Type B pancreatic cell (in vitro differentiated cells): ENCODE measurements around the gene SMLR1. TPM values are rescaled to one million over a fixed set of nuclear protein-coding genes. Genes with fewer than 3 reads are reported as not detected.

Experiments
- DNase-seq: peaks from one replicate; pipeline ENCODE4 v3.0.0; 2021; ENCODE audit warnings: mixed read lengths; ENCODE audit not compliant: unreplicated experiment; ENCODE audit errors: extremely low spot score
- H3K27ac Mint-ChIP-seq: 2 replicates; pipeline ENCODE4 v1.8.0; 2021; ENCODE audit warnings: mild to moderate bottlenecking, mixed read lengths
- H3K27me3 Mint-ChIP-seq: 2 replicates; pipeline ENCODE4 v1.8.0; 2021; ENCODE audit warnings: mixed read lengths
- H3K36me3 Mint-ChIP-seq: 2 replicates; pipeline ENCODE4 v1.8.0; 2021; ENCODE audit warnings: mixed read lengths
- H3K4me1 Mint-ChIP-seq: one replicate; pipeline ENCODE4 v1.8.0; 2021; ENCODE audit warnings: mixed read lengths; ENCODE audit not compliant: unreplicated experiment
- H3K4me3 Mint-ChIP-seq: 2 replicates; pipeline ENCODE4 v1.8.0; 2021; ENCODE audit warnings: mild to moderate bottlenecking, mixed read lengths
- H3K9me3 Mint-ChIP-seq: 2 replicates; pipeline ENCODE4 v1.8.0; 2021; ENCODE audit warnings: mixed read lengths
- CTCF ChIP-seq: fragments of 200-600 bp; sonication (generic); conservative IDR thresholded peaks from 2 replicates; pipeline ENCODE4 v1.5.0; 2021; ENCODE audit warnings: antibody characterized with exemption, mild to moderate bottlenecking
- total RNA-seq: library from RNA; stranded (reverse); gene quantifications from 2 replicates; pipeline ENCODE4 v1.2.1, GENCODE V29; 2021; ENCODE audit warnings: low replicate concordance

Gene SMLR1
- total RNA-seq, 1 donor from 2014 or later, result 0.53 TPM

GRCh38 chr6:130829333-130829910, 2.2 kb downstream of the SMLR1 start:
- no peaks in the 10 kb centered on the region for H3K4me1 Mint-ChIP-seq
- H3K27me3 Mint-ChIP-seq, result peaks cover 6% of the 10 kb centered on the region
- TF ChIP-seq CTCF, result no peak
- peaks cover 7% of the 10 kb centered on the region for H3K9me3 Mint-ChIP-seq
- H3K36me3 Mint-ChIP-seq, result no peaks in the 10 kb centered on the region
- DNase-seq, result no peak
- H3K4me3 Mint-ChIP-seq, result no peak overlapping the region
- no peak overlapping the region for H3K27ac Mint-ChIP-seq

- peaks cover 7% of the 10 kb centered on the region for H3K9me3 Mint-ChIP-seq
- H3K4me1 Mint-ChIP-seq, result no peaks in the 10 kb centered on the region
- no peak for DNase-seq
- H3K4me3 Mint-ChIP-seq, result no peak overlapping the region
- TF ChIP-seq CTCF, result no peak
- H3K36me3 Mint-ChIP-seq, result no peaks in the 10 kb centered on the region
- H3K27ac Mint-ChIP-seq, result no peak overlapping the region
- H3K27me3 Mint-ChIP-seq, result no peaks in the 10 kb centered on the region
Observed at GRCh38 chr6:130831607-130832006, 4.4 kb downstream of the SMLR1 start.

GRCh38 chr6:130833569-130833968, 6.4 kb downstream of the SMLR1 start:
- Mint-ChIP-seq H3K9me3 (peaks cover 7% of the 10 kb centered on the region), H3K4me1 (no peaks in the 10 kb centered on the region), H3K4me3 (no peak overlapping the region), H3K36me3 (no peaks in the 10 kb centered on the region), H3K27ac (no peak overlapping the region), H3K27me3 (no peaks in the 10 kb centered on the region)
- no peak for DNase-seq
- no peak for TF ChIP-seq CTCF

- TF ChIP-seq CTCF, result no peak
- Mint-ChIP-seq H3K27ac (no peak overlapping the region), H3K4me1 (peaks cover 4% of the 10 kb centered on the region), H3K36me3 (no peaks in the 10 kb centered on the region), H3K9me3 (peaks cover 7% of the 10 kb centered on the region), H3K4me3 (no peak overlapping the region), H3K27me3 (no peaks in the 10 kb centered on the region)
- no peak for DNase-seq
Observed at GRCh38 chr6:130834482-130835251, 7.5 kb downstream of the SMLR1 start.

- H3K27ac Mint-ChIP-seq, result no peak overlapping the region
- TF ChIP-seq CTCF, result no peak
- DNase-seq, result no peak
- peaks cover 4% of the 10 kb centered on the region for H3K4me1 Mint-ChIP-seq
- H3K27me3 Mint-ChIP-seq, result no peaks in the 10 kb centered on the region
- no peak overlapping the region for H3K4me3 Mint-ChIP-seq
- no peaks in the 10 kb centered on the region for H3K36me3 Mint-ChIP-seq
- H3K9me3 Mint-ChIP-seq, result peaks cover 7% of the 10 kb centered on the region
Observed at GRCh38 chr6:130836055-130836640, 8.9 kb downstream of the SMLR1 start.
